ENCODE results near the gene HSPD1. TPM values are rescaled to one million over a fixed set of nuclear protein-coding genes. Genes with fewer than 3 reads are reported as not detected.

Gene HSPD1
- total RNA-seq, 4 donors from 2014 or later = 74.7 to 104 (median 88.9) TPM

DNA sequence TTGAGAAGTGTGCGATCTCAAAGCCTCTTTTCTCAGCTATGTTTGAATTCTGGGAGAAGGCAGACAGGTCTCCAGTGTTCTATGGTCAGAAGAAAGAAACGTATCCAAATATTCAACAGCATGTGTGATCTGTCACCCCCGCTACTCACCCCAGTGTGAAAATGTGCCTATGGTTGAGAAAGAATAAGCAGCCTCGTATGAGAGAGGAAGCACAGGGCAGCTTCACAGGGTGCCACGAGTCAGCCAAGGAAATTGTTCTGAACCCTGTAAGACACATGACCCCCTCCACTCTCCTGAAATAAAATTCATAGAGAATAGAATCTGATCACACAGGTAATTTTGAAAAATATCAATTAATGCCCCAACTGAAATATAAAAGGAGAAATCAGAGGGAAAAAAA lies 56.8 kb downstream of the HSPD1 start:
- H3K4me3 ChIP-seq (ENCODE audit: low read depth, poor library complexity, severe bottlenecking) = no peak overlapping the region
- 67 to 74% methylated on average over 5 of the region's 5 CpGs for WGBS, 2 donors
- TF ChIP-seq, protein P1, sequence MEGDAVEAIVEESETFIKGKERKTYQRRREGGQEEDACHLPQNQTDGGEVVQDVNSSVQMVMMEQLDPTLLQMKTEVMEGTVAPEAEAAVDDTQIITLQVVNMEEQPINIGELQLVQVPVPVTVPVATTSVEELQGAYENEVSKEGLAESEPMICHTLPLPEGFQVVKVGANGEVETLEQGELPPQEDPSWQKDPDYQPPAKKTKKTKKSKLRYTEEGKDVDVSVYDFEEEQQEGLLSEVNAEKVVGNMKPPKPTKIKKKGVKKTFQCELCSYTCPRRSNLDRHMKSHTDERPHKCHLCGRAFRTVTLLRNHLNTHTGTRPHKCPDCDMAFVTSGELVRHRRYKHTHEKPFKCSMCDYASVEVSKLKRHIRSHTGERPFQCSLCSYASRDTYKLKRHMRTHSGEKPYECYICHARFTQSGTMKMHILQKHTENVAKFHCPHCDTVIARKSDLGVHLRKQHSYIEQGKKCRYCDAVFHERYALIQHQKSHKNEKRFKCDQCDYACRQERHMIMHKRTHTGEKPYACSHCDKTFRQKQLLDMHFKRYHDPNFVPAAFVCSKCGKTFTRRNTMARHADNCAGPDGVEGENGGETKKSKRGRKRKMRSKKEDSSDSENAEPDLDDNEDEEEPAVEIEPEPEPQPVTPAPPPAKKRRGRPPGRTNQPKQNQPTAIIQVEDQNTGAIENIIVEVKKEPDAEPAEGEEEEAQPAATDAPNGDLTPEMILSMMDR (IDR thresholded peaks at IDR 0.05) = no peak
- no peak for TF ChIP-seq POLR2A (IDR thresholded peaks at IDR 0.05)
- DNase-seq (ENCODE audit: low spot score in 2 of 2) = no peak
- intact Hi-C loops (cut with DNase I; ENCODE audit: low total_unique reads) = no loop called here

DNA sequence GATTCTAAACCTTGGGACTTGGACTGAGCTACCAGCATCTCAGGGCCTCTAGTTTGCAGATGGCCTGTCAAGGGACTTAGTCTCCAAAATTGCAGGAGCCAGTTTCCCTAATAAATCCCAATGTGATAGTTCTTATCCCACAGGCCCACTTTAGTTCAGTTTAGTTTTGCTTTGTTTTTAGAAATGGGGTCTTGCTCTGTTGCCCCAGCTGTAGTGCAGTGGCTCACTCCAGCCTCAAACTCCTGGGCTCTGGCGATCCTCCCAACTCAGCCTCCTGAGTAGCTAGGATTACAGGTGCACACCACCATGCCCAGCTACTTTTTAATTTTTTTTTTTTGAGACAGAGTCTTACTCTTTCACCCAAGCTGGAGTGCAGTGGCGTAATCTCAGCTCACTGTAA lies 62.3 kb downstream of the HSPD1 start:
- no peak for DNase-seq (ENCODE audit: low spot score in 2 of 2)
- intact Hi-C loops (cut with DNase I; ENCODE audit: low total_unique reads) = no loop called here
- 100% methylated on average over 2 of the region's 2 CpGs for WGBS, 2 donors
- TF ChIP-seq, protein P1 (IDR thresholded peaks at IDR 0.05) = no peak
- no peak for TF ChIP-seq POLR2A (IDR thresholded peaks at IDR 0.05)
- H3K4me3 ChIP-seq (ENCODE audit: low read depth, poor library complexity, severe bottlenecking) = no peak overlapping the region

Other genes starting within 250 kb of the HSPD1 start
- gene ANKRD44, start 189.1 kb downstream of the HSPD1 start, total RNA-seq = 10 to 100 TPM in 2 of 4 donors, 1 to 10 TPM in 2; 9.1 to 20.8 (median 14.9) TPM
- gene SF3B1, start 64.8 kb downstream of the HSPD1 start, total RNA-seq = 100 to 1,000 TPM; 160 to 327 (median 242) TPM
- gene COQ10B, start 46.3 kb downstream of the HSPD1 start, total RNA-seq = 10 to 100 TPM; 21.5 to 28.1 (median 27.1) TPM
- gene HSPE1, start 539 bp upstream of the HSPD1 start, total RNA-seq = 10 to 100 TPM; 39.3 to 70.3 (median 50.7) TPM
- 10 to 100 TPM; 22.6 to 31.2 (median 25.0) TPM for gene MOB4, start 16.2 kb upstream of the HSPD1 start, total RNA-seq
- gene RFTN2, start 175.7 kb upstream of the HSPD1 start, total RNA-seq = 1 to 10 TPM; 1.5 to 6.5 (median 2.7) TPM
- 1 to 10 TPM; 6.5 to 9.5 (median 9.1) TPM for gene MARS2, start 205.5 kb upstream of the HSPD1 start, total RNA-seq